ENCODE data around the gene GPC5.

GPC5 gene

DNA sequence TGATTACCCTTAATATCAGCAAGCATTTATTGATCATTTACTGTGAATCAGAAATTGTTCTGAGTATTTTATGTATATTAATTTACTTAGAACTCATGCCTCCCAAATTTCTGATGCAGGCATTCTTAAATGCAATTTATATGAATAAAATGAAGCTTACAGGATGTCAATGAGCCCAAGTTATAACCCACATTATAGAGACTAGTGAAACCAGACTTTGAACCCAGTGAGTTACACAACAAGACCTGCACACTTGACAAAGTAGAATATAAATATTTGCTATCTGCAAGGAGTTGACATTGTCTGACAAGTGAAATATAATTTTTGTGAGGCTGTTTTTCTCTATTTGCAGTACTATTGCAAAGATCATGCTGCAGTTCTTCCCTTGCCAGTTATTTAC is 656.0 kb downstream of the GPC5 start:
- no peak for DNase-seq

DNA sequence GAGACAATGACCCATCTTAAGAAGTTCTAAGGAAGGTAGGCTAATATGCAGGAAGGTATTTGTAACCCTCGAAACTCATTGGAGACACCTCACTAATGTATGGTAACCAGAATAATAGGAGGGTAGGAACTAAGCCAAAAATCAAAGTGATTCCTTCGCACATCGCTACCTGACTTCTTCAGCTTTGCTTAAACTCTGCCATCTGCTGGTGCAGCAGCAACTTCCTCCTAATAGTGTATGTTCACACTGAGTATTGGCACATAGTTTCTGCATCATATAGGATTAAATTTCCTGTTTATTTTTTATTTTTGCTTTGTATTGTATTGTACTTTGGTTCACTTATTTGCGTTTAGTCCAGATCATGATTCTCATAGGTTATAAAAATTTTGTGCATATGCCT is 676.2 kb downstream of the GPC5 start:
- DNase-seq, result no peak

DNA sequence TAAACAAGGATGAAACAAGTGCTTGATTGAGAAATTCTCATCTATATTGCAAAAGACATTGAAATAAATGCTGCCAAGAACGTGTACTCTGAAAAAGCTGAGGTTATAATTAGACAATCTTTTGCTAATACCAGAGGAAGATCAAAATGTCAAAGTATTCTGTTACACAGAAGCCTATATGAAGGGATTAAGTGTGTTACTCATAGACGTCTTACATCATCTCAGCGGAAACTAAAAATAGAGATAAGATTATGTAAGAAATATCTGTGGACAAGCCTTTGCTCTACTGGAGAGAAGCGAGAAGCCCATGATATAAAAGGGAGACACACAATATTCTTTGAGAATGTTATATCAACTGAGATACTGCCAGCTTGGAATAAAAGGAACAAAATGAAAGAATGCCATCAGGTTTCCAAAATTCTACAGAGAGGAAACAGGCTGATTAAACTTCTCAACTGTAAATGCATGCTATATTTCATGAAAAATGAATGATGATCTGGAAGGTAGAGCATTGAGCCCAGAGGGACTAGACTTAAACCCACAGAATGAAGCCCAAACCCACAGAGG is 699.0 kb downstream of the GPC5 start:
- no peak for DNase-seq

DNA sequence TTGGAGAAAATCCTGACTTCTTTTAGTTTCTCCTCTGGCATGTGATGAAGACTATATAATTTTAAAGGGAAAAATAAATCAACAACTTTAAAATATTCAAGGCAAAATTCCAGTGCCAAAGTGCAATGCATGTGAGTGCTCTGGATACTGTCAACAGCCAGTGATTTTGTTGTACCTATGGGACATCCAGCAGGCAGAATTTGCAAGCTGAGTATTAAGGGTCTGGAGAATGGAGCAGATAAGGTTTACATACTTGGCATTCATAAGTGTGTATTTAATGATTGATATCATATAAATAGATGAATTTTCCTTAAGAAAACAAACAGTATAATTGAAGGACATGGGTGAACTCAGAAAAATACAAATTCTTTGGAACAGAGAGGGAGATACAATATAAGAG is 703.4 kb downstream of the GPC5 start:
- no peak for DNase-seq

DNA sequence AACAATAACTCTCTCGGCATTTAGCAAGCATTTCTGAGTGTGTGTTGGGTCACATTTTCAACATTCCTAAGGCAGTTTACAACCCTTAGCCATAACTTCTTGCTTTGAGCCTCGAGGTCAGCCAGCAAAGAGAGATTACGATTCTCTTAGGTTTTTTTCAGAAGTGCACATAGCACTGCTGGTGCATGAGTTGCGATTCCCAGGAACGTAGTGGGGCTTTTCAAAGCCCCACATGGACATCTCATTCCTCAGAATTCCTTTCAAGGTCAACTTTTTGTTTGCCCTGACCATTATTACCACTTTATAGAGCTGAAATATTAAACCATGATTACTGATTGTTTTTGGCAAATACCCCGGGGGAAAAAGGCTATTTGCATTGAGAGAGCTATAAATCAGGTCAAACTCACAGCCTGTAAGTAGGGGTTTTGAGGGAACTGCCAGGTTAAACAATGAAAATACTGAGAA is 705.3 kb downstream of the GPC5 start:
- DNase-seq, result no peak

DNA sequence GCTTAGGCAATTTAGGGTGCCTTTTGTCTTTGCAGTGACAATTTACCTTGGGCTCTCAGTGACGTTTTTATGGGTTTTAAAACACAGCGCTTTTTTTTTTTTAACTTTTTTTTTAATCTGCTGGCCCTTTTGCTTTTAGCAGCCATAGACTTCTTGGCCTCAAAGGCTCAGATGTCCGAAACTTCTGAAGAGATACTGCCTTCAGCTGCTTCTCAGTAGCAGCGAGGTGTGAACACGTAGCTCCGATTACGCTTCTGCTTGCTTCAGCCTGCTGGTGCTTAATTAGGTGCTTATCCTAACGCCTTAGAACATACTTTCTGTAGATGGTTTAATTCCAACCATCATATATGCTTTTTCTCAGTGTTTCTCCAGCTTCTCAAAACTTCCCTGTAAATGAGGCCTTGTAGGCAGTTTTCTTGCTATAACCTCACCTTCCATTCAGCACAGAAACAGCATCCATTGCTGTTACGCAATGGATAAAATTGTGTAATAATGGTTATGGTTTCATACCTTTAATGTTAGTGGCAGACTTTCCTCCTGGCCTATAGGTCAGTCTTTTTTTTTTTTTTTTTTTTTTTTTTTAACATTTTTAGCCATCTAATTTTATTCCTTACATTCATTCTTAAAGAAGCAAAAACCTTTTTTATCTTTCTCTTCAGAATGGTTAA is 723.9 kb downstream of the GPC5 start:
- DNase-seq, result no peak

DNA sequence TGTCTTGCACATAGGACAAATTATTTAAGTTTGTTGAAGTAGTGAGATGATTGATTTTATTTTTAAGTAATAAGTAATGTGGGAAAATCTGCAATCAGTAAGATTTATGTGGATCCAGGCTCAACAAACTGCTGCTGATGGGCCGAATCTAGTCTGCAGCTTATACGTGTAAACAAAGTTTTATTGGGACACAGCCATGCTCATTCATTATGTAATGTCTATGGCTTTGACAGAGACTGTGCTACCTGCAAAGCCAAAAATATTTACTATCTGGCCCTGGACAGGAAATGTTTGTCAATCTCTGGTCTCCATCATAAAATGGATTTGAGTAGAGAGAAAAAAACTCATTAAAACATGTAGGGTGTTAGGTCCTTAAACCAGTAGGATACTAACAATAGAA is 728.0 kb downstream of the GPC5 start:
- DNase-seq, result no peak

DNA sequence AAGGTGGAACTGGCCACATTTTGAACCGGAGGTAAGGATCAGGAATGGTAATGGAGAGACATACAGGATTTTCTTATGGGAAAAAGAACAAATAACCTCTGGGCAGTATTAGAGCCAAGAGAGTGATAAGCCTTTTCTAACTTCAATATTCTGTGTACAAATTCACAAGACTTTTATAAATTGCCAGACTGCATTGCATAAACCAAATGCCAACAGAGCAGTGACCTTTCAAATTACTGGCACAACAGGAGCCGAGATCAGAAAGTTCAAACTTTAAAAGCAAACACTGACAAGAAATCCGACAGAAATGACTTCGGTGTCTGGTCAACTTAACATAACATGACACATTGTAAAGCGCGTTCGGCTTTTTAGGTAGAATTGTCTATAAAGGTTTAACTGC is 737.1 kb downstream of the GPC5 start:
- no peak for DNase-seq

DNA sequence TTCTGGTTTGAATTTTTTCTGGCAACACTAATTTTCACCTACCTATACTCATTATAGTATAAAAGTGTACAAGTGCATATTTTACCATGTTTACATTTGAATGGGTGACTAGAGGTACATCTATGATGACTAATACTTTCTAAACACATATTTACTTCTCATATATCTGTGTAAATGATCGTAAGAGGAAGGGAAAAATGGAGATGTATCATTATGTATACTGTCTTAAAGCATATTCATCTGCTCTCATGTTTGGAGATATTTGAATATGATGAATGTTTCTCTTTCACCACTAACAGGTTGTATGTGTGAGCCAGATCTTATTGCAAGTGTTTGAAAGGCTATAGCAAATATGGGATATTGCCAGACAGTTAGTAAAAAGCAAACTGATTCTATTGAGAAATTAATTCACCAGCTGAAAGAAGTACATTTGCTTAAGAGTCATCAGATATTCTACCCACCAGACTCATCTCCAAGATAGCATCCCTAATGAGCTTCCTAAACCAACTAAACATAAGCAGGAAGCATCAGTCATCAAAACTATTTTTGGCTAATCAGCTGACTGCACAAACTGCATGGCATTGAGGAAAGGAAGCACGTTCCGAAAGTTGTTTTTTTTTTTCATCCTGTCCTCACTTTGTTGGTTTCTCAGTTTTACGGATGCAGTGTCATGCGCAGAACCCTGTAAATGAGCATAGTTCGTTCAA is 738.2 kb downstream of the GPC5 start:
- DNase-seq, result no peak

DNA sequence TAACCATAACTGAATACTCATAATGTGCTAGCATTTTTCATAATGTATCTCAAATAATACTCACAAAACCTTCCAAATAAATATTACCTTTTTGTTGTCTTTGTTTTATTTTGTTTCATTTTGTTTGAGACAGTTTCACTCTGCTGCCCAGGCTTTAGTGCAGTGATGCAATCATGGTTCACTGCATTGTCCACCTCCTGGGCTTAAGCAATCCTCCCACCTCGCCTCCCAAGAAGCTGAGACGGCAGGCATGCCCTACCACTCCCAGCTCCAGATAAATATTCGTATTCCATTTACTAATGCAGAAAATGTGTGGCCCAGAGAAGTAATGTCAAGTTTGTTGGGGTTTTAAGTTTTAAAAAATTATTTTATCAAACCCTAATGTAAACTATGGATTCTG is 739.1 kb downstream of the GPC5 start:
- DNase-seq, result no peak

DNA sequence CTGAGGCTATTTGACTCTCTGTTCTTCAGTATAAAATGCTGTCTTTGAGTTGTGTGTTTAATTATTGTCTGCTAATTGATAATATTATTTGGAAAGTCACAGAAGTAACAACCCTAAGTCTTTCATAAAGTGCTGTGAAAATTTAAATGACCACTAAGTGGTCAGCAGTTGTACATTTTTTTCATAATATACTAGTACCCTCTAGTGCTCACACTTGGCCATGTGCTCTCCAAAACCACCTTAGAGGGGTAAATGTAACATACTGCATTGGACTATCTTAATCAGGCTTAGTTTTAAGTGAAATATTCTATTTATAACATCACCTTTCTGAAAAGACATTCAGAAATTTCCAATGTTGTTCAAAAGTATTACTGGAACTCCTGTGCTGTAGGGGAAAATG is 745.3 kb downstream of the GPC5 start:
- DNase-seq, result no peak

DNA sequence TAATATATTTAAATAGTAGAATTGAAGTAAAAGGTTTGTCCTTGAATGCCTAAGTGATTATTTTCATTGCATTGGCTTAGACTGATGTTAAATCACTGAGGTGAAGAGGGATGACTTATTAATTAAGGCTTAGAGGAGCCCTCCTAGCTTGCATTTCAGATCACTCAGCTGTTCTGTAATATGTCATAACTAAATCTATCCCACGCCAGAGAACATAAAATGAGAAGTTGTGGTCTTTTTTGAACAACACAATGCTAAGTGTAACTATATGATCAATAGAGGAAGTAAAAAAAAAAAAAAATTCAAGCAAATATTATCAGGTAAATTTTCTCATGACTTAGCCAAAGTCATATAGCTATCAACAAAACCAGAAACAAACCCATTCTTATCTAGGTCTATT is 752.2 kb downstream of the GPC5 start:
- no peak for DNase-seq

DNA sequence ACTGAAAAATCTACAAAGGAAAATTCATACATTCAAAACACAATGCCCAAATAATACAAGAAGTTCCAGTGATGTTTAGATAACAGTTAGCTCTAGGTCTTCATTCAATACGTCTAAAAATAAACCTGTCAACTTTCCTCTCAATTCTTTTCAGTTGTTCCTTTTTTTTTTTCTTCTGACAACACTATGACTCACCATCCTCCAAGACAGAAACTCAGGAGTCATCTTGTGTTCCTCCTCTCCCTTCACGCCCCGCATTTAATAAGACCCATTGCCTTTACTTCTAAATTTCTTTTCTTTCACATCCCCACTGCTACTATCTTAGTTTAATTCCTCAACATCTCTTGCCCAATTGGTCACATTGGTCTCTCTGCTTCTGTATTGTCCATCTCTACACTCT is 759.9 kb downstream of the GPC5 start:
- no peak for DNase-seq

DNA sequence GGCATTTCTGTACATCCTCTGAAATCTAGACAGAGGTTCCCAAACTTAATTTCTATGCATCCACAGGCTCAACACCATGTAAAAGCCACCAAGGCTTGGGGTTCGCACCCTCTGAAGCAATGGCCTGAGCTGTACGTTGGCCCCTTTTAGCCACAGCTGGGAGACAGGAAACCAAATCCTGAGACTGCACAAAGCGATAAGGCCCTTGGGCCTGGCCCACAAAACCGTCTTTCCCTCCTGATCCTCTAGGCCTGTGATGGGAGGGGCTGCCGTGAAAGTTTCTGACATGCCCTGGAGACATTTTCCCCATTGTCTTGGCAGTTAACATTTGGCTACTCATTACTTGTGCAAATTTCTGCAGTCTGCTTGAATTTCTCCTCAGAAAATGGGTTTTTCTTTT is 766.4 kb downstream of the GPC5 start:
- DNase-seq, result no peak

DNA sequence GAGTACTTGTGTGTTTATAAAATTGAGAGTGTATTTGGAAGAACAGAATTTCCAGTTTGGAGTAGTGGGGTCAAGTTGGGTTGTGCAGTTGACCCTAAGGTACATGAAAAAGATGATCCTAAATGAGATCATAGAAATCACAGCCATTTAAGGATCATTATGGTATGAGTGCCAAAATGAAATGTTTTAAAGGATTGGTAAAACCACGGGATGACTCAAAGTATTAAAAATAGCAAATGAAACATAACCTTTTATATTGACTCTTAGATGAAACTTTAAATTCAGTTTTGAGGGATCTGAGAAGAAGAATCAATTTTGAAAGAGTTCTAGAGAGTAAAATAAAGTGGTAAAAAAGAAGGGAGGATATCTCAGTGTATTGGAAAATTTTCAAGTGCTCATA is 773.8 kb downstream of the GPC5 start:
- no peak for DNase-seq

DNA sequence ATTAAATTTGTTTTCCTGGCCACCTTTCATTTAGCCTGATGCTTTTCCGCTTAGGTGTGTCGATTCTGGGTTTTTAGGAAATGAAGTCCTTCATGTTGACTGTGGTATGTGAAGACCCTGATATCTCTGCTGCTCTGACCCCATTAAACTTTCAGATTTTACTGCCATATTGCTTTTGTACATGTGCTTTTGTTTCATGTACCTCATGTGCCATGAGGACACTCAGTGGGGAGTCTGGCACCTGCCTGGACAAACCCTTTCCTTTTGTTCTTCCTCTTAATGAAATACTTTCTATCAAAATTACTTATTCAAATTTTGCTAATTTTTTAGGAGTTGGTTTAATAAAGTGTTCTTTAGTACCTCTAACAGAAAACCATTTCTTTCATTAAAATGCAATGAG is 774.8 kb downstream of the GPC5 start:
- no peak for DNase-seq

DNA sequence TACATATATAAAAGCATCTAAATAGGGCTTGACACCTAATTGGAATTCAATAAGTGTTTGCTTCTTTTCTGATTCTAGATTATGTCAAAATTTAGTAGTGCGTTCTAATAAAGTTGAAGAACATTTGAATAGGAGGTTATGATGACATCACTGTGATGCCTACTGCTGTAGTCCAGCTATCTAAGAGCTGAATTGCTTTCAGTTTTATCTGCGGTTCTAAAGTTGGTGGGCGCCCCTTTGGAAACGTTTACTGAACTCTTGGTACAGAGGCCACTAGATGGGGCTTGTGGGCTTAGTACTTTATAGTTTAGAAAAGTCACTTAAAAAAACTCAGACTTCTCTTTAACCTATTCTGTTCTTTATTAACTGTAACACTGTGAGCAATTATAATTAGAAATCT is 776.9 kb downstream of the GPC5 start:
- DNase-seq, result no peak

DNA sequence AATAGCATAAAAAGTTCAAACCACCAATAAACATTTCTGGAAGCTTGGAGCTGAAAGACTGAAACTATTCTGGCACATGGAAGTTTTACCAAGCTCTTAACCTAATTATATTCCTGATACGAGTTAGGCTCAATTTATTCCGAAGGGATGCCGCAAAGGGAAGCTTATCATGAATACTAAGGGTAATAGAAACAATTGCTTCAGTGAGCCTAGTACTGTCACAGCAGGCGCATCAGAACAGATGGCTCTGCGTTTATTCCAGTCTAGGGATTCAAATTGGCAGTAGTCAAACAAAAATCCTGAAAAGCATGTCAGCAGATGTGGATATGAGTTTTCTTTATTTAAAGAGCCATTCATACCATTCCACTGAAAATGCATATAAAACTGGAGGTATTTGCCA is 779.5 kb downstream of the GPC5 start:
- DNase-seq, result no peak

DNA sequence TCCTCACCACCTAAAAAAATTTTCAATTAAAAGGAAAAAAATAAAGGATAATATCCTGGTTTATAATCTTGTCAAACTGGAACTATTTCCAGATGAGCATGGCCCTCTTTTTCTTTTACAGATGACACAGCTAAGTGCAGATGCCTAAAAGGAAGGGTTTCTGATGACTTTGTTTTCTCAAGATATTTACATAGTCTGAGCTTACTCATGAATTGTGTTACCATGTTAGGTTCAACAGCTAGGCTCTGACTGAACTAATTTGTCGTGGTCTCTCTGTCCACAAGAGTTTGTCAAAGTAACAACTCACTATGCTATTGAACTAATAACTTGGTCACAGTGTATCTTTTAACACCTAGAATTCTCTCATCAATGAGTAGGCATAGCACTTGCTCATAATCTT is 780.8 kb downstream of the GPC5 start:
- no peak for DNase-seq

DNA sequence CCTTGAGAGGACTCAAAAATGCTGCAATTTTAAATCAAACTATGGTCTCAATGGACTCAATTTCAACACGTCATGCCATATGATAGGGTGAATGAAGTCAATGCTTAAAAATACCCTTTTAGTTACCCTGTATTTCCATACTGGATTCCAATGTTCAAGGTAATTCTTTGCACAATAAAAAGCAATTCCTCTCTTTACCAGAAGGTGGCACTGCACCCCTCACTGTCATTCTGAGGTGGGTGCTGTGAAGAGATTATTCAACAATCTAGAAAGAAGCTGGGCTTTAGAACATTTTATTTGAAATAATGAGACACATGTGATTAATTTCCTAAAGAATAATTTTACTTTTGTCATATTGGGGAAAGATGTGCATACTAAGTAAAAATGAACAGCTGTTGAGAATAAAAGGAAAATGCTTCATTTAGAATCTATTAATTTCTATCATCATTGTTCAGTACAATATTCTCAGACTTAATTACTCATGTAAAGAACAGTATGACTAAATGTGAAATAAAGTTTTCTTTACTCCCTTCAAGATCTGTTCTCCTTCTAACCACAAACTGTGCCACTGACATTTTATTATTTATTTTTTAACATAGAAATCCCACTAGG is 789.1 kb downstream of the GPC5 start:
- DNase-seq, result no peak

DNA sequence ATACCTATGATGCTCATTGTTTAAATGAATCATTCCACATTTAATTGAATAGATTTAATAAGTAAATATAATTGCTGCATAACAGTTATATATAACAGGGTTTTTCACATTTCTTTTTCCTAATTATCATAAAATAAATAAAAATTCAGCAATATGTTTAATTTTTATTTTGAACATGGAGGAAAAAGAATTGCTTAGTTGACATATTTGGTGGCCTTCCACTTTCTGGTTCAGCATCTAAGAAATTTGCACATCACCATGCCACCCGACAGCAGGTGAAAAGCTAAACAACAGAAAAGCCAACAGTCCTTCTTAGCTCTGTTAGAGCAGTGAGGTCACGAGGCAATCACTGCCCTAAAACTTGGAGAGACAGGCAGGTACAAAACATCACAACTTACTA is 790.2 kb downstream of the GPC5 start:
- DNase-seq, result no peak

DNA sequence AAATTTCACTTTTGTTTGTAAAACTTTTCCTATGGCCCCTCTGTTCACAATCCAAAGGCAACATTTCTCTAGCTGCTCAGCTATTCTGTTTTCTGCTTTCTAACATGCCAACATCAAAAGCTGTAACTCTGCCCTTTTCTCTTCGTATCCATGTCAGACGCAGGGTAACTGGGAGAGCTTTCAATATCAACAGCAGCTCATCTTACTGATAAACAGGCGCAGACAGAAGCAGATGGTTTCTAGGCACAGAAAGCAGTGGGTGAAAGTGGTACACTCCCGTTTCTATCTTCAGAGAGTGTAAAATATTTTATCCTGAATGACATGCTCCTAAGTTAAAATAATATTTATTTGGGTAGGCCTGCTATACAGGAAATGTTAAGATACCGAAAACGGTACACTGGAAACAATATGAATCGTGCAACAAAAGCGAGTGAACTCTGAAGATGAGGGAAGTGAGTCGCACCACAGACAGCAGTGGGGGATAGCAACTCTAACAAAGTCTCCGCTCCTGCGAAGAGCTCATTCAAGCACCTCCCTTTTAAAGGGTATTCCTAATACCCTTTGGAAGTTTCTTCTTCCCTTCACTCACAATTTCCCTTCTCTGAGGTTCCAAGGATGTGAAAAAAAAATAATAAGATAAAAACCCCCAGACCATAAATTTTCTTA is 798.3 kb downstream of the GPC5 start:
- DNase-seq, result no peak

DNA sequence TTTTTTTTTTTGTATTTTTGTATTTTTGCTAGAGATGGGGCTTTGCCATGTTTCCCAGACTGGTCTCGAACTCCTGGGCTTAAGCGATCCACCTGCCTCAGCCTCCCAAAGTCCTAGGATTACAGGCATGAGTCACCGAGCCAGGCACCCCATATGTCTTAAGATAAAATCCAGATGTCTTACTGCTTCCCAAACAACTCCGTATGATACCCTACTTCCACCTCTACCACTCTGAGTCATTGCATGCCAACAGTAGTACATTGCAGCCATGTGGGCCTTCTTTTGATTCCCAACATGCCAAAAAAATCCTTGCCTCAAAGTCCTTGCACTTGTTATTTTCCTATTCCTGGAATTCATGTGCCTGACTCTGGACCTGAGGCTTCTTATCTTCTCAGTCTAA is 799.2 kb downstream of the GPC5 start:
- no peak for DNase-seq

DNA sequence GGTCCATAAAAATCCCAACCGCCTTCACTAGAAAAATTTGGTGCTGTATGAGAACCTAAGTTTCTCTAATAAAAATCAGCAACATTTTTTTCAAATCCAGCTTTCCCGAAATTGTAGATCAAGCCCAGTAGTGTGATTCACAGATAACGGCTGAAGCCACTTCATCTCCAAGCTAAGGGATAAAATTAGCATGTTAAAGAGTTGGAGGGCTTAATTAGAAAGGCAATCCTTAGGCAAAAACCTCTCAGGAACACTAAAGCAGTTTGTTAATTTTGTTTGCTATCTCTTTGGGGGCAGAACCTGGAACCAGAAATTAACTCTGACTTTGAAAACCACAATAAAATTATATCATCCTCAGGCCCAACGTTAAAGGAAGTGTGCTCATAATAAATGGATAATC is 820.2 kb downstream of the GPC5 start:
- DNase-seq, result no peak

All from activated CD4-positive, CD25-positive, alpha-beta regulatory T cell treated with anti-CD3 and anti-CD28 coated beads, Interleukin-2, amount 50 U/mL, for 72 hours (primary cell).